ENCODE measurements around the gene LYRM4.

Gene LYRM4

GRCh38 chr6:5229356-5229755, 31.4 kb downstream of the LYRM4 start (continued):
- no peak for TF ChIP-seq ZNF398 (tag by site-specific recombination; IDR thresholded peaks at IDR 0.05)
- TF ChIP-seq ZNF223 (tag by site-specific recombination; IDR thresholded peaks at IDR 0.05) = no peak
- TF ChIP-seq ZBTB7A (tag by site-specific recombination; IDR thresholded peaks at IDR 0.05; ENCODE audit: low read depth) = no peak
- no peak for TF ChIP-seq ZBTB11 (tag by site-specific recombination; conservative IDR thresholded peaks at IDR 0.05; ENCODE audit: low read depth)
- no peak for TF ChIP-seq ZNF266 (tag by site-specific recombination; IDR thresholded peaks at IDR 0.05; ENCODE audit: low read depth)
- no peak for TF ChIP-seq ZNF624 (tag by site-specific recombination; IDR thresholded peaks at IDR 0.05)
- TF ChIP-seq KLF9 (tag by site-specific recombination; IDR thresholded peaks at IDR 0.05; ENCODE audit: low read depth) = no peak
- TF ChIP-seq ZNF654 (tag by site-specific recombination; IDR thresholded peaks at IDR 0.05; ENCODE audit: low read depth) = no peak
- no peak for TF ChIP-seq HOXA7 (CRISPR knock-in tag; IDR thresholded peaks at IDR 0.05; ENCODE audit: borderline replicate concordance)

GRCh38 chr6:5223309-5223708, 37.4 kb downstream of the LYRM4 start:
- ChIA-PET CTCF (interaction anchor here (0.7 kb wide), 1 partner anchor 166 kb away, joined by 3 read pairs; no protein-coding TSS in a partner anchor), POLR2A (no interaction called here)
- TF ChIP-seq HOXC10 (CRISPR knock-in tag; IDR thresholded peaks at IDR 0.05) (no peak), ZNF23 (tag by site-specific recombination; IDR thresholded peaks at IDR 0.05; ENCODE audit: borderline replicate concordance) (no peak), SP2 (tag by site-specific recombination; IDR thresholded peaks at IDR 0.05) (no peak), BCL6B (tag by site-specific recombination; IDR thresholded peaks at IDR 0.05) (no peak), KLF7 (tag by site-specific recombination; IDR thresholded peaks at IDR 0.05; ENCODE audit: borderline replicate concordance) (no peak)
- Histone ChIP-seq H3K4me3 (ENCODE audit: low read depth, low read length) (no peak overlapping the region), H3K9me3 (ENCODE audit: control insufficient read depth, insufficient read depth, low read depth, low read length) (no peaks in the 10 kb centered on the region), H3K4me1 (ENCODE audit: control insufficient read depth, insufficient read depth, low read length) (no peaks in the 10 kb centered on the region), H3K27ac (ENCODE audit: extremely low read depth, low read depth, low read length) (no peak overlapping the region), H3K36me3 (ENCODE audit: control insufficient read depth in 2 of 2, insufficient read depth in 1 of 2, low read length in 2 of 2) (no peaks in the 10 kb centered on the region)

GRCh38 chr6:5220443-5220842, 40.3 kb downstream of the LYRM4 start:
- no peak overlapping the region for H3K27ac ChIP-seq (ENCODE audit: extremely low read depth, low read depth, low read length)
- TF ChIP-seq ZNF654 (tag by site-specific recombination; IDR thresholded peaks at IDR 0.05; ENCODE audit: low read depth) (peak; percentile 6; the same call in 1 of the 2 replicates), ZSCAN4 (tag by site-specific recombination; IDR thresholded peaks at IDR 0.05) (no peak)
- H3K4me1 ChIP-seq (ENCODE audit: control insufficient read depth, insufficient read depth, low read length) = no peaks in the 10 kb centered on the region
- no peaks in the 10 kb centered on the region for H3K9me3 ChIP-seq (ENCODE audit: control insufficient read depth, insufficient read depth, low read depth, low read length)
- no peaks in the 10 kb centered on the region for H3K36me3 ChIP-seq (ENCODE audit: control insufficient read depth in 2 of 2, insufficient read depth in 1 of 2, low read length in 2 of 2)
- no peak overlapping the region for H3K4me3 ChIP-seq (ENCODE audit: low read depth, low read length)
- CTCF ChIA-PET = interaction anchor here (1.0 to 9.1 kb wide), 4 partner anchors 14 to 163 kb away, joined by 3 to 102 read pairs (median 4); no protein-coding TSS in a partner anchor
- POLR2A ChIA-PET = no interaction called here

All from HEK293 (cell line).